K562 (cell line): ENCODE data around the gene FBXO28. TPM values are rescaled to one million over a fixed set of nuclear protein-coding genes. Genes with fewer than 3 reads are reported as not detected.

Source experiments
- ARID1B ChIP-seq: fragments of 450-650 bp; IDR thresholded peaks from 2 replicates; pipeline ENCODE4 v1.6.1; 2016; ENCODE audit warnings: antibody characterized with exemption, mild to moderate bottlenecking, inconsistent platforms
- ATF3 ChIP-seq, 2 experiments: fragments of 450-650 bp in 1 of 2; sonication (generic) in 1 of 2; formaldehyde crosslinking in 1 of 2; IDR thresholded peaks in 1 of 2; conservative IDR thresholded peaks in 1 of 2; 2 replicates each; pipeline versions ENCODE4 v1.6.1 to v1.8.1; 2016 to 2023; ENCODE audit warnings: mild to moderate bottlenecking in 2 of 2, moderate library complexity in 2 of 2, inconsistent platforms in 1 of 2, missing genetic modification reagents in 1 of 2
- CBX2 ChIP-seq: fragments of 200-600 bp; sonication (generic); IDR thresholded peaks from one replicate; pipeline ENCODE4 v1.6.1; 2012; ENCODE audit warnings: mild to moderate bottlenecking, low read length, inconsistent platforms; ENCODE audit not compliant: insufficient read depth, poor library complexity, severe bottlenecking
- IRF9 ChIP-seq: fragments of 450-650 bp; IDR thresholded peaks from 2 replicates; pipeline ENCODE4 v1.6.1; 2016; ENCODE audit warnings: missing biosample characterization, missing genetic modification characterization
- JUND ChIP-seq, 2 experiments: IDR thresholded peaks; 2 replicates in 1 of 2; 3 replicates in 1 of 2; pipeline ENCODE4 v1.6.1; 2011; ENCODE audit warnings: borderline replicate concordance in 2 of 2, low read depth in 2 of 2, low read length in 2 of 2, improper control_type of control experiment in 1 of 2, missing biosample characterization in 1 of 2, missing genetic modification characterization in 1 of 2, missing genetic modification reagents in 1 of 2
- MITF ChIP-seq: IDR thresholded peaks from 2 replicates; pipeline ENCODE4 v1.6.1; 2014; ENCODE audit warnings: antibody characterized with exemption
- NCOA1 ChIP-seq: fragments of 450-650 bp; IDR thresholded peaks from 2 replicates; pipeline ENCODE4 v1.6.1; 2016; ENCODE audit warnings: low read depth
- PKNOX1 ChIP-seq: fragments of 450-650 bp; IDR thresholded peaks from 2 replicates; pipeline ENCODE4 v1.6.1; 2016
- RAD21 ChIP-seq, 2 experiments: fragments of 250-450 bp in 1 of 2; fragments of 450-650 bp in 1 of 2; sonication (Bioruptor Pico) in 1 of 2; formaldehyde crosslinking in 1 of 2; IDR thresholded peaks in 1 of 2; conservative IDR thresholded peaks in 1 of 2; 2 replicates each; pipeline versions ENCODE4 v1.4.0 to v1.8.0; 2020 to 2022; ENCODE audit warnings: mild to moderate bottlenecking in 2 of 2, moderate library complexity in 1 of 2
- SOX6 ChIP-seq: fragments of 450-650 bp; IDR thresholded peaks from 2 replicates; pipeline ENCODE4 v1.6.1; 2014; ENCODE audit warnings: mild to moderate bottlenecking
- SP2 ChIP-seq: IDR thresholded peaks from 2 replicates; pipeline ENCODE4 v1.6.1; 2011; ENCODE audit warnings: mild to moderate bottlenecking, low read depth, low read length, moderate library complexity; ENCODE audit not compliant: poor library complexity, severe bottlenecking; ENCODE audit errors: extremely low read depth
- TEAD1 ChIP-seq, 2 experiments: fragments of 450-650 bp in 1 of 2; sonication (generic) in 1 of 2; formaldehyde crosslinking; IDR thresholded peaks; 2 replicates each; pipeline versions ENCODE4 v1.4.0 to v1.8.0; 2020 to 2022; ENCODE audit warnings: mild to moderate bottlenecking in 2 of 2, missing genetic modification reagents in 1 of 2
- TFE3 ChIP-seq: fragments of 450-650 bp; formaldehyde crosslinking; IDR thresholded peaks from 2 replicates; pipeline ENCODE4 v1.4.0; 2020; ENCODE audit warnings: mild to moderate bottlenecking, mixed read lengths
- TRIM24 ChIP-seq, 2 experiments: fragments of 450-650 bp; IDR thresholded peaks; 2 replicates each; pipeline ENCODE4 v1.6.1; 2016
- YY1 ChIP-seq, 3 experiments: IDR thresholded peaks; 2 replicates each; pipeline ENCODE4 v1.6.1; 2011; ENCODE audit warnings: low read length in 2 of 3, mild to moderate bottlenecking in 2 of 3, moderate library complexity in 2 of 3, borderline replicate concordance in 1 of 3, control low read depth in 1 of 3, low read depth in 1 of 3; ENCODE audit not compliant: insufficient read depth in 3 of 3, insufficient replicate concordance in 2 of 3, control insufficient read depth in 1 of 3, insufficient read length in 1 of 3; ENCODE audit errors: extremely low read depth in 1 of 3
- ZNF311 ChIP-seq: fragments of 250-450 bp; sonication (Bioruptor Pico); IDR thresholded peaks from 2 replicates; pipeline ENCODE4 v1.4.0; 2020; ENCODE audit warnings: mild to moderate bottlenecking, moderate library complexity
- ZNF316 ChIP-seq: fragments of 450-650 bp; IDR thresholded peaks from 2 replicates; pipeline ENCODE4 v1.6.1; 2016
- ZNF586 ChIP-seq: fragments of 450-650 bp; formaldehyde crosslinking; conservative IDR thresholded peaks from 2 replicates; pipeline ENCODE4 v1.4.0; 2020; ENCODE audit warnings: mild to moderate bottlenecking, moderate library complexity
- polyA plus RNA-seq, 8 experiments: library from polyadenylated mRNA; depleted of rRNA in 4 of 8; stranded (reverse) in 5 of 8; unstranded in 3 of 8; fragments of >200 nt; fragmentation: Nextera tagmentation in 2 of 8; fragmentation: Illumina TruSeq in 1 of 8; extraction: Ambion mirVana in 2 of 8; extraction: Trizol in 1 of 8; gene quantifications; 2 replicates each; pipeline versions ENCODE4 v1.2.1 to v1.2.3, GENCODE V29; 2011 to 2014; ENCODE audit warnings: inconsistent platforms in 1 of 8, missing spikeins in 1 of 8
- total RNA-seq, 7 experiments: library from RNA; depleted of rRNA in 6 of 7; stranded (reverse); fragments of >200 nt in 6 of 7; fragmentation: Illumina TruSeq in 2 of 7; extraction: Trizol in 2 of 7; gene quantifications; 2 replicates each; pipeline versions ENCODE4 v1.2.1 to v1.2.3, GENCODE V29; 2011 to 2021; ENCODE audit warnings: low replicate concordance in 1 of 7

The FBXO28 gene
- total and polyA plus RNA-seq, 9 of the 15 experiments (the other 6 are each of a cell fraction or from before 2014, with no cell fraction given), result 4.1 to 34.8 (median 25.3) TPM

- no peak for TF ChIP-seq YY1 (IDR thresholded peaks at IDR 0.05; ENCODE audit: borderline replicate concordance in 1 of 3, control insufficient read depth in 1 of 3, extremely low read depth in 1 of 3, insufficient read depth in 3 of 3, insufficient read length in 1 of 3, insufficient replicate concordance in 2 of 3, low read depth in 1 of 3, low read length in 2 of 3)
- peak; percentile 61 for TF ChIP-seq PKNOX1
- TF ChIP-seq MITF, result no peak
- TF ChIP-seq SP2, result no peak
- TF ChIP-seq TRIM24 (IDR thresholded peaks at IDR 0.05), result peak in 1 of 2 experiments; percentile 73; a peak in 2 of 4 replicates
- no peak for TF ChIP-seq NCOA1
- TF ChIP-seq ATF3 (IDR thresholded peaks at IDR 0.05), result peak; percentile 92
- TF ChIP-seq ATF3 (CRISPR knock-in tag; conservative IDR thresholded peaks at IDR 0.05), result no peak
- no peak for TF ChIP-seq ZNF586 (CRISPR knock-in tag)
- peak; percentile 68; the same call in 1 of the 2 replicates for TF ChIP-seq SOX6
- TF ChIP-seq CBX2, result no peak
- TF ChIP-seq ARID1B, result peak; percentile 71
- TF ChIP-seq RAD21 (CRISPR knock-in tag; conservative IDR thresholded peaks at IDR 0.05 in 1 of 2, IDR thresholded peaks at IDR 0.05 in 1 of 2), result 0 out of 4 replicates have a peak, but pooled peaks of 1 of the 2 experiments have one; percentile 4
- TF ChIP-seq ZNF311, result no peak
- peak in 1 of 2 experiments; percentile 59; a peak in 1 of 4 replicates for TF ChIP-seq TEAD1 (CRISPR knock-in tag; IDR thresholded peaks at IDR 0.05)
- peak; percentile 46; the same call in 1 of the 2 replicates for TF ChIP-seq IRF9 (tag)
- no peak for TF ChIP-seq TFE3 (CRISPR knock-in tag)
- 0 out of 2 replicates have a peak, but pooled peaks have one; percentile 9 for TF ChIP-seq ZNF316
- peak; percentile 69; the same call in 1 of the 2 replicates for TF ChIP-seq JUND (IDR thresholded peaks at IDR 0.05; ENCODE audit: borderline replicate concordance, low read depth, low read length)
- TF ChIP-seq JUND (tag; IDR thresholded peaks at IDR 0.05; ENCODE audit: borderline replicate concordance, low read depth, low read length), result peak; percentile 76; the same call in 2 of the 3 replicates
Observed at GRCh38 chr1:224067621-224068457, 46.1 kb upstream of the FBXO28 start (continued).
